Nephron (organoid): Measurements from ENCODE around the gene ARIH2.

Source experiments
- H3K27ac Mint-ChIP-seq, 3 experiments: 2 replicates each; pipeline ENCODE4 v1.8.0; 2020; ENCODE audit warnings: mixed read lengths in 3 of 3, mild to moderate bottlenecking in 2 of 3, moderate library complexity in 1 of 3
- H3K27me3 Mint-ChIP-seq: 2 replicates; pipeline ENCODE4 v1.8.0; 2021; ENCODE audit warnings: low read depth, mild to moderate bottlenecking, moderate library complexity, mixed read lengths
- H3K36me3 Mint-ChIP-seq: 2 replicates; pipeline ENCODE4 v1.8.0; 2020; ENCODE audit warnings: low read depth, mixed read lengths
- H3K4me1 Mint-ChIP-seq: 2 replicates; pipeline ENCODE4 v1.8.0; 2020; ENCODE audit warnings: mixed read lengths
- H3K4me3 Mint-ChIP-seq, 3 experiments: 2 replicates each; pipeline ENCODE4 v1.8.0; 2020; ENCODE audit warnings: mild to moderate bottlenecking in 3 of 3, mixed read lengths in 3 of 3, moderate library complexity in 2 of 3
- H3K9me3 Mint-ChIP-seq: 2 replicates; pipeline ENCODE4 v1.8.0; 2020; ENCODE audit warnings: mixed read lengths
- CTCF ChIP-seq, 3 experiments: fragments of 200-600 bp; sonication (generic); IDR thresholded peaks; one replicate each; pipeline ENCODE4 v1.5.0; 2021; ENCODE audit warnings: antibody characterized with exemption in 3 of 3; ENCODE audit not compliant: unreplicated experiment in 3 of 3

The ARIH2 gene

DNA sequence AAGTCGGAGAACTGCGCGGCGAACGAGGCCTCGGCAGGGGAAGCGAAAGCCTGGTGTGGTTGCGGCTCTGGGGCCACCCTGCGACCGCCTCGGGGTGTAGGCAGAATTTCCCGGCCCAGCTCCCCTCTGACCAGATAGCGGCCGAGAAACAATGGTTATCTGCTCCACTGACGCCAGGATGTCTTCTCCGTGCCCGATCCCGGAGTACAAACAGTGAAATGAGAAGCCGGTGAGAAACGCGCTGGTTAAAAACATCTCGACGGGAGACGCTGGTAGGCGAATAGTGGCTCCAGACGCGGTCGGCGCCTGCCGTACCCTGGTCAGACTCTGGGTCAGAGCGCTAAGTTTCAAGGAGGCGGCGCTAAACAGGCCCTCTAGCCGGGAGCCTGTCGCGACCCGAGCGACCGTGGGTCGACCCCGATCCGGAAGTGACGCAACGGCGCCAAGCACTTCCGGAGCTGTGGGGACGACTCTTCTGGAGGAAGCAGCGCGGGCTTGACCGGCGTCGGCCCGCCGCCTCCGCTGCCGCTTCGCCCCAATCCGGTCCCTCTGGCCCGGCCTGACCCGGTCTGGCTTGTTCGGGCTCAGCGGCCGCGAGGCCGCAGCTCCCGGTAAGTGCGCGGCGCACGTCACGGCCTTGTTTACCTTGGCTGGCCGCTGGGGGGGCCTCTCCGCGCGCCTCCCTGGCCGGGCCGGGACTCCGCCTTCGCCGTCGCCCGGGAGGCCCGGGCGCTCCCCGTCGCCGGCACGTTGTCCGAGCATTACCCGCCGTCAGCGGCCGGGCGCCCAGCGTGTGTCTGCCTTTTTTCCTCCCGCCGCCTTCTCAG lies at the start of gene ARIH2:
ARIH2 (plus strand) TSS at position 455 of the 827 bp plus-strand sequence. CDS start 8,717 bp downstream, outside the sequence.
- Mint-ChIP-seq H3K27me3 (no peaks in the 10 kb centered on the region), H3K27ac (peak within 1 kb of the TSS; percentile 98 to 99 (median 99)), H3K9me3 (no peaks in the 10 kb centered on the region), H3K4me3 (peak within 1 kb of the TSS; percentile 93 to 99 (median 97)), H3K36me3 (peaks cover 5% of the 10 kb centered on the region), H3K4me1 (peaks cover 14% of the 10 kb centered on the region)
- TF ChIP-seq CTCF (IDR thresholded peaks at IDR 0.05; ENCODE audit: unreplicated experiment in 3 of 3) = peak in 1 of 3 experiments; percentile 22

GRCh38 chr3:48877671-48878070 lies 41.0 kb upstream of the ARIH2 start:
- H3K27ac Mint-ChIP-seq = no peak overlapping the region
- H3K4me3 Mint-ChIP-seq = no peak overlapping the region
- no peaks in the 10 kb centered on the region for H3K9me3 Mint-ChIP-seq
- no peaks in the 10 kb centered on the region for H3K27me3 Mint-ChIP-seq
- no peaks in the 10 kb centered on the region for H3K4me1 Mint-ChIP-seq
- TF ChIP-seq CTCF (IDR thresholded peaks at IDR 0.05; ENCODE audit: unreplicated experiment in 3 of 3) = no peak
- peaks cover 4% of the 10 kb centered on the region for H3K36me3 Mint-ChIP-seq

- H3K27me3 Mint-ChIP-seq = no peaks in the 10 kb centered on the region
- no peak for TF ChIP-seq CTCF (IDR thresholded peaks at IDR 0.05; ENCODE audit: unreplicated experiment in 3 of 3)
- no peaks in the 10 kb centered on the region for H3K9me3 Mint-ChIP-seq
- no peak overlapping the region for H3K4me3 Mint-ChIP-seq
- peaks cover 4% of the 10 kb centered on the region for H3K36me3 Mint-ChIP-seq
- no peak overlapping the region for H3K27ac Mint-ChIP-seq
- H3K4me1 Mint-ChIP-seq = no peaks in the 10 kb centered on the region
Observed at GRCh38 chr3:48879307-48879993, 39.2 kb upstream of the ARIH2 start.

GRCh38 chr3:48879994-48880377 lies 38.7 kb upstream of the ARIH2 start:
- no peak for TF ChIP-seq CTCF (IDR thresholded peaks at IDR 0.05; ENCODE audit: unreplicated experiment in 3 of 3)
- Mint-ChIP-seq H3K36me3 (peaks cover 8% of the 10 kb centered on the region), H3K27ac (no peak overlapping the region), H3K4me3 (no peak overlapping the region), H3K4me1 (no peaks in the 10 kb centered on the region), H3K27me3 (no peaks in the 10 kb centered on the region), H3K9me3 (no peaks in the 10 kb centered on the region)

- Mint-ChIP-seq H3K27me3 (no peaks in the 10 kb centered on the region), H3K27ac (no peak overlapping the region), H3K4me1 (no peaks in the 10 kb centered on the region), H3K9me3 (no peaks in the 10 kb centered on the region), H3K36me3 (peaks cover 8% of the 10 kb centered on the region), H3K4me3 (no peak overlapping the region)
- TF ChIP-seq CTCF (IDR thresholded peaks at IDR 0.05; ENCODE audit: unreplicated experiment in 3 of 3) = no peak
Observed at GRCh38 chr3:48881006-48881405, 37.6 kb upstream of the ARIH2 start.
